CD4-positive, alpha-beta T cell treated with Interleukin-2 at 100 ng/mL for 4 hours (primary cell): ENCODE data around the gene FLRT2.

Source experiments
- DNase-seq: peaks from one replicate; pipeline ENCODE4 v3.0.0-alpha.2; 2020; ENCODE audit warnings: low spot score

Gene FLRT2

DNA sequence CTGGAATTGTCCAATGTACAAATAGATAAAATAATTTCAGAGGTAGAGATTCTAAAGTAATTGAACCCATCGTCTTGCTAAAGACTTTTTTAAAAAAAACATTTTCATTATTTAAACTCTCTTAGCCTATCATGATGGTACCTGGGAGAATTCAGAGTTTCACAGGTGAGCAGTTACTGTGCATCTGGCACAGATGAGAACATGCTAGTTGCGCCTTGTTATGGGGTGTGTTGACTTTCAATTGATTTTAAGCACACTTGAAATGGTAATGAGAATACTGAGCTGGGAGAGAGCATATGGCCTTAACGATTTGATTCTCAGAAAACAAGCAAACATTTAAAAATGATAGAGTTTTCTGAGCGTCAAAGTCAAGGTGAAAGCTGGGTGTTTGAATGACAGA, 66.6 kb downstream of the FLRT2 start:
- DNase-seq = no peak

GRCh38 chr14:85597701-85598100, 67.8 kb downstream of the FLRT2 start:
- DNase-seq = no peak

- DNase-seq = no peak
Measured at GRCh38 chr14:85599939-85600338, 70.0 kb downstream of the FLRT2 start.

DNA sequence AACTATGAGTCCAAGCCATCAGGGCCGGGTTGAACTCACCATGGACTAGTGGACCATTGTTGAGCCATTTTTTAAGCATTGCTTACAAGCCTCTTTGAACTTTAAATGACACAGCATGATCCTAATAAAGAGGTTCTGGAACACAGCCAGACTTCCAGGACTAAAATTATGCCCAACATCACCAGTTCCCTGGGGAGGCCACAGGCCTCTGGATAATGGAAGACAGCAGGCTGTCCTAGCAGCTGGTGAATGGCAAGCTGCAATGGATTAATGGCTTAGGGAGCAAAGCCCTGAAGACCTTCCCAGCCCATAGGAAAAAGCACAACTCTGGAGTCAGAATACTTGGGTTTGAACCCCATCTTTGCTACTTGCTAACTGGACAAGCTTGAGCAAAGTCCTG, 71.3 kb downstream of the FLRT2 start:
- no peak for DNase-seq

DNA sequence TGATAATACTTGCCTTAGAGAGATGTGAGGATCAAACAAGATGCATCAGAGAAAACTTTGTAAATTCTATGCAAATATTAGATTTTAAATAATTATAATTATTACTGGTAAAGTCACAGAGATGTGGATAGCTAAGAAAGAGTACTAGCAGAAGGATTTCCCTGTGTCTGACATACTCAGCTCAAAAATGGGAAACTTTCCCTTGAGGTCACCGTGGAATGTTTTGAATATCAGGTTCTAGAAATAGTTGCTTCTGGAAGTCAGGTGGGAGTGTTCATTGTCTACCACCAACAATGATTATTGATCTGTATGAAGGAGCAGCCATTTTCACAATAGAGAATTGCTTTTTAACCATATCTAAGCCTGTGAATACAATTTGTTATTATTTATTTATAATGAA, 71.7 kb downstream of the FLRT2 start:
- no peak for DNase-seq

DNA sequence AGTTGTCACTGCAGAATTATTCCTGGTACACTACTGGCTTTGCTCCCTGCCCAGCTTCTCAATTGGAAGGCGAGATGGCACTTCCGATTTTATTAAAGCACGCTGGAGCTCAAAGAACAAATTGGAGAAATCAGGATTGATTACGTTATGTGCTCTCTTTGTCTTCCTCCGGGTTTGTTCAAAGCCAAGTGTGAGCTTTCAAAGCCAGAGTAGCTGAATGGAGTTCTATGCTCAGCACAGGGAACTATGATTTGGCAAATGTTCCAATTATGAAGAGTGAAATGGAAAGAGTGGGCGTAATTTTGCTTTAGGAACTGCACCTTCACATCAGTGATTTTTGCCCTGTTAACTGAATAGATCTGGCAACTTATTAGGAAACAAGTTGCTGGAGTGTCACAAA, 72.4 kb downstream of the FLRT2 start:
- DNase-seq = no peak

GRCh38 chr14:85604021-85604420, 74.1 kb downstream of the FLRT2 start:
- DNase-seq = no peak

- DNase-seq = no peak
Measured at GRCh38 chr14:85604714-85605113, 74.8 kb downstream of the FLRT2 start.

GRCh38 chr14:85607651-85608081, 77.7 kb downstream of the FLRT2 start:
- no peak for DNase-seq

GRCh38 chr14:85613496-85613895, 83.6 kb downstream of the FLRT2 start:
- no peak for DNase-seq

- no peak for DNase-seq
Measured at GRCh38 chr14:85616386-85616885, 86.5 kb downstream of the FLRT2 start.

GRCh38 chr14:85616886-85617285, 86.9 kb downstream of the FLRT2 start:
- DNase-seq = no peak

DNA sequence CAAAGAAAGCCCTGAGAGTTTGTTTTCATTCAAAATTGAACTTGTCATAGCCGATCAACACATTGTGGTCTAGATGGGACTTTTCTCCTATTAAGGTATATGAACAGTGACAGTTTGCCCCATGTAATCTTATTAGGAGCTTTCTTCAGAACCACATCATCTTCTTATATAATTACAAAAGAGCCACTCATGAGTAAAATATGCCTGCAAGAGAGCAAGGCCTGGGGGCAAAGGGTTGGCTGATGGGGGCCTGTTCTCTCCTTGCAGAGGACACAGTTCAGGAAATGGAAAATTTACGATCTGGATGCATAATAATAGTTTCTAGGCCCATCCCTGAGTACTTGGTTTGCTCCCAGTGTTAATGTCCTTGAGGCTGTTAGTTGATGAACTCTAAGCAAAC, 87.8 kb downstream of the FLRT2 start:
- no peak for DNase-seq

- DNase-seq = no peak
Measured at GRCh38 chr14:85618390-85618789, 88.4 kb downstream of the FLRT2 start.

DNA sequence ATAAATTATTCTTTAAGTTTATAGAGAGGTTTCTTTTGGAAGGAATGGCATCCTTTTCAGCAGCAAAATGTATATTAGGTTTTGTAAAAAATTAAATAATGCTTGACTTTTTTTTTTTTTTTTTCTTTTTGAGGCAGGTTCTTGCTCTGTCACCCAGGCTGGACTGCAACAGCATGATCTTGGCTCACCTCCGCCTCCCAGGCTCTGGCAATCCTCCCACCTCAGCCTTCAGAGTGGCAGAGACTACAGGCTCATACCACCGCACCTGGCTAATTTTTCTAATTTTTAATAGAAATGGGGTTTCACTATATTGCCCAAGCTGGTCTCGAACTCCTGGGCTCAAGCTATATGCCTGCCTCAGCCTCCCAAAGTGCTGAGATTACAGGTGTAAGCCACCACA, 89.0 kb downstream of the FLRT2 start:
- DNase-seq = no peak

GRCh38 chr14:85619851-85620250, 89.9 kb downstream of the FLRT2 start:
- DNase-seq = no peak

GRCh38 chr14:85620947-85621346, 91.0 kb downstream of the FLRT2 start:
- DNase-seq = no peak

DNA sequence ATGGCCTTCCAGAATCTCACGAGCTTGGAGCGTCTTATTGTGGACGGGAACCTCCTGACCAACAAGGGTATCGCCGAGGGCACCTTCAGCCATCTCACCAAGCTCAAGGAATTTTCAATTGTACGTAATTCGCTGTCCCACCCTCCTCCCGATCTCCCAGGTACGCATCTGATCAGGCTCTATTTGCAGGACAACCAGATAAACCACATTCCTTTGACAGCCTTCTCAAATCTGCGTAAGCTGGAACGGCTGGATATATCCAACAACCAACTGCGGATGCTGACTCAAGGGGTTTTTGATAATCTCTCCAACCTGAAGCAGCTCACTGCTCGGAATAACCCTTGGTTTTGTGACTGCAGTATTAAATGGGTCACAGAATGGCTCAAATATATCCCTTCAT, 92.2 kb downstream of the FLRT2 start:
- no peak for DNase-seq

DNA sequence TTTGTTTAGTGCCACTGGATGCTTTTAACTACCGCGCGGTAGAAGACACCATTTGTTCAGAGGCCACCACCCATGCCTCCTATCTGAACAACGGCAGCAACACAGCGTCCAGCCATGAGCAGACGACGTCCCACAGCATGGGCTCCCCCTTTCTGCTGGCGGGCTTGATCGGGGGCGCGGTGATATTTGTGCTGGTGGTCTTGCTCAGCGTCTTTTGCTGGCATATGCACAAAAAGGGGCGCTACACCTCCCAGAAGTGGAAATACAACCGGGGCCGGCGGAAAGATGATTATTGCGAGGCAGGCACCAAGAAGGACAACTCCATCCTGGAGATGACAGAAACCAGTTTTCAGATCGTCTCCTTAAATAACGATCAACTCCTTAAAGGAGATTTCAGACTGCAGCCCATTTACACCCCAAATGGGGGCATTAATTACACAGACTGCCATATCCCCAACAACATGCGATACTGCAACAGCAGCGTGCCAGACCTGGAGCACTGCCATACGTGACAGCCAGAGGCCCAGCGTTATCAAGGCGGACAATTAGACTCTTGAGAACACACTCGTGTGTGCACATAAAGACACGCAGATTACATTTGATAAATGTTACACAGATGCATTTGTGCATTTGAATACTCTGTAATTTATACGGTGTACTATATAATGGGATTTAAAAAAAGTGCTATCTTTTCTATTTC, 93.2 kb downstream of the FLRT2 start:
- no peak for DNase-seq

GRCh38 chr14:85625925-85626585, 96.1 kb downstream of the FLRT2 start:
- no peak for DNase-seq

DNA sequence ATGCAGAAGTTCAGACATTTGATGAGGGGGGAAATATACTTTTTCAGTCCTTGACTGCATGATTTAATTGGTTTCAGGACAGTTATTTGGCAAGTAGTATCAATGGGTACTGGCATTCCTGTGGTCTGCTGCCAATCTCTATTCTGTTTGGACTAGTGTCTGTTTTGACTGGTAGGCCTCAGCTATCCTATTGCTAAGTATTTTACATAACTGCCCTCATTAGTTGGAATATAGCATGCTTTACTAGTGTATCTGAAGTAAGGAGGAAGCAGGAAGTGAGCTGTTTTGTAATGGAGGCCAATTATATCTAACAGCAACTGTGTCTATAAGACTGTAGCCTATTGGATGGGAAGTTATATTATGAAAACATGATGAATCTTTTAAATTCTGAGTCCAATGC, 104.3 kb downstream of the FLRT2 start:
- no peak for DNase-seq

- no peak for DNase-seq
Measured at GRCh38 chr14:85644211-85644610, 114.3 kb downstream of the FLRT2 start.

- no peak for DNase-seq
Measured at GRCh38 chr14:85653029-85653428, 123.1 kb downstream of the FLRT2 start.
